ENCODE results near the gene PDZK1. TPM values are rescaled to one million over a fixed set of nuclear protein-coding genes. Genes with fewer than 3 reads are reported as not detected.

PDZK1 gene
- total and polyA plus RNA-seq, 2 of the 8 experiments (the other 6 are each of a cell fraction or from before 2014, with no cell fraction given) = 0.17 TPM; not detected in 1

- Histone ChIP-seq H3K9ac (replicated peaks in 1 of 4; ENCODE audit: extremely low read depth in 1 of 4, low read depth in 3 of 4, low read length in 3 of 4) (no peak overlapping the region), H3K4me2 (ENCODE audit: insufficient read depth in 1 of 2, low read depth in 2 of 2, low read length in 2 of 2) (no peak overlapping the region), H3K9me3 (ENCODE audit: insufficient read depth in 2 of 2, low read depth in 1 of 2, low read length in 1 of 2) (no peaks in the 10 kb centered on the region), H4K91ac (replicated peaks; ENCODE audit: insufficient read length, low read length) (no peak overlapping the region), H3K56ac (replicated peaks; ENCODE audit: insufficient read length, low read depth, low read length) (no peak overlapping the region), H2BK12ac (ENCODE audit: low read depth, low read length) (no peak overlapping the region), H2BK20ac (ENCODE audit: low read length) (no peak overlapping the region), H3K79me1 (ENCODE audit: low read depth, low read length) (no peaks in the 10 kb centered on the region), H3K4ac (replicated peaks; ENCODE audit: insufficient read length, low read depth, low read length) (no peak overlapping the region), H2BK15ac (ENCODE audit: low read length) (no peak overlapping the region), H4K20me1 (replicated peaks in 1 of 2; ENCODE audit: control insufficient read depth in 1 of 2, insufficient read depth in 2 of 2, low read length in 2 of 2) (no peaks in the 10 kb centered on the region), H3K4me1 (replicated peaks in 1 of 4; ENCODE audit: control insufficient read depth in 3 of 4, insufficient read depth in 4 of 4, low read length in 3 of 4) (no peaks in the 10 kb centered on the region; a peak in 2 of 7 replicates), H3K14ac (ENCODE audit: insufficient read length) (no peak overlapping the region), H3K36me3 (ENCODE audit: control insufficient read depth in 2 of 4, insufficient read depth in 4 of 4, low read length in 3 of 4) (no peaks in the 10 kb centered on the region), H3K18ac (ENCODE audit: extremely low read depth, low read length) (no peak overlapping the region), H3K4me3 (ENCODE audit: extremely low read depth in 1 of 4, insufficient read depth in 2 of 4, low read depth in 3 of 4, low read length in 4 of 4) (no peak overlapping the region), H2AK5ac (ENCODE audit: low read depth, low read length) (no peak overlapping the region), H3K79me2 (ENCODE audit: control insufficient read depth in 1 of 2, insufficient read depth in 2 of 2, low read length in 2 of 2) (no peaks in the 10 kb centered on the region), H2BK5ac (ENCODE audit: low read depth, low read length) (no peak overlapping the region), H2AFZ (ENCODE audit: low read length) (no peak overlapping the region; the same call in 1 of the 2 replicates), H3K23me2 (ENCODE audit: low read depth, low read length) (no peaks in the 10 kb centered on the region), H3K27me3 (replicated peaks in 1 of 4; ENCODE audit: control insufficient read depth in 3 of 4, extremely low read depth in 1 of 4, insufficient read depth in 3 of 4, low read length in 3 of 4) (no peaks in the 10 kb centered on the region; a peak in 1 of 7 replicates), H3K23ac (ENCODE audit: insufficient read length) (no peak overlapping the region), H3K27ac (ENCODE audit: low read depth, low read length) (no peak overlapping the region), H4K8ac (ENCODE audit: extremely low read depth, insufficient read depth, low read length) (peak overlapping the region; percentile 38; the same call in 1 of the 2 replicates), H2BK120ac (replicated peaks; ENCODE audit: low read depth, low read length) (no peak overlapping the region), H4K5ac (ENCODE audit: insufficient read length, low read depth, low read length) (no peak overlapping the region)
- ChIA-PET POLR2A (ENCODE audit: partially characterized antibody) (no interaction called here), CTCF (ENCODE audit: partially characterized antibody) (interaction anchor here (0.7 kb wide), 1 partner anchor 10 kb away, joined by 3 read pairs; no protein-coding TSS in a partner anchor)
- WGBS, 2 experiments (ENCODE audit: extremely low coverage in 1 of 2, insufficient coverage in 1 of 2, insufficient read length in 1 of 2, insufficient replicate concordance in 2 of 2, low coverage in 1 of 2, low lambda C conversion rate in 2 of 2, missing lambda C conversion rate in 1 of 2) = 89% methylated on average over 6 of the region's 6 CpGs; no CpG with 5 or more reads in 1 of the 2 experiments
- DNase-seq (ENCODE audit: low read depth in 1 of 2, low spot score in 2 of 2) = no peak
- FAIRE-seq = no peak
- TF ChIP-seq CTBP2 (IDR thresholded peaks at IDR 0.05; ENCODE audit: borderline replicate concordance, insufficient read depth, insufficient read length, low read length) = no peak
- no peak for TF ChIP-seq RXRA (IDR thresholded peaks at IDR 0.05; ENCODE audit: insufficient read depth, low read depth, low read length)
- no peak for TF ChIP-seq MAX (IDR thresholded peaks at IDR 0.05)
- no peak for TF ChIP-seq CBX5 (IDR thresholded peaks at IDR 0.05; ENCODE audit: low read depth, low read length)
- TF ChIP-seq FOSL1 (IDR thresholded peaks at IDR 0.05; ENCODE audit: insufficient read depth, low read depth, low read length) = no peak
- TF ChIP-seq NRF1 (IDR thresholded peaks at IDR 0.05; ENCODE audit: low read depth, low read length) = no peak
- no peak for TF ChIP-seq SP1 (IDR thresholded peaks at IDR 0.05; ENCODE audit: low read depth, low read length)
- no peak for TF ChIP-seq EZH2 (IDR thresholded peaks at IDR 0.05; ENCODE audit: low read depth, low read length, severe bottlenecking)
- no peak for TF ChIP-seq SAP30 (IDR thresholded peaks at IDR 0.05; ENCODE audit: insufficient read depth, insufficient replicate concordance, low read length)
- no peak for TF ChIP-seq TBP (IDR thresholded peaks at IDR 0.05; ENCODE audit: low read depth, low read length)
- no peak for TF ChIP-seq MAFK (IDR thresholded peaks at IDR 0.05; ENCODE audit: low read depth, low read length)
- no peak for TF ChIP-seq HDAC2 (IDR thresholded peaks at IDR 0.05; ENCODE audit: borderline replicate concordance in 1 of 2, low read depth in 2 of 2, low read length in 2 of 2)
- TF ChIP-seq EGR1 (IDR thresholded peaks at IDR 0.05; ENCODE audit: borderline replicate concordance, low read depth, low read length) = no peak
These were observed 7.5 kb upstream of the PDZK1 start for GRCh38 chr1:145714524-145715111.
